DND-41 (cell line): ENCODE data around the gene TNXB.

Source experiments
- EZH2 ChIP-seq: IDR thresholded peaks from 3 replicates; pipeline ENCODE4 v1.6.1; 2012; ENCODE audit warnings: borderline replicate concordance, low read depth, mild to moderate bottlenecking, moderate library complexity, low read length, inconsistent platforms; ENCODE audit not compliant: severe bottlenecking
- TF ChIP-seq, protein P1 (sequence below): IDR thresholded peaks from 2 replicates; pipeline ENCODE4 v1.5.1; 2012; ENCODE audit warnings: borderline replicate concordance, low read length, moderate library complexity, mild to moderate bottlenecking; ENCODE audit not compliant: poor library complexity, severe bottlenecking; ENCODE audit errors: extremely low read depth

DNA sequence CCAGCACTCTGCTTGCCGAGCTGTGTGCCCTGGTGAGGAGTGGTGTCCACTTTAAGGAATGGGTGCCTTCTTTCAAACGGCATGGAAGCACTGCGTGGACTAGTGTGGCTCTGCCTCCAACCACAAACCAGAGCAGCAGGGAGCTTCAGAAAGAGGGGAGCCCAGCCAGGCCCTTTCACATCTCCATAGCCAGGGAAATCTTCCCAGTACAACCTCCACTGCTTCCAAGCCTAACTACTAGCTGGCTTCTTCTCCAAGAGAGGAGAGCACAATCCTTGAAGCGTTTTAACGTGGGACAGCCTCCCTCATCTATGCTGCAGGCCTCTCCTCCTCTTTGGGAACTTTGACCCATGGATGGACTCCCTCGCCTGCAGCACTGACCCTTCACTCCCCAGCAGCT is 26.7 kb downstream of the TNXB start:
- TF ChIP-seq, protein P1, sequence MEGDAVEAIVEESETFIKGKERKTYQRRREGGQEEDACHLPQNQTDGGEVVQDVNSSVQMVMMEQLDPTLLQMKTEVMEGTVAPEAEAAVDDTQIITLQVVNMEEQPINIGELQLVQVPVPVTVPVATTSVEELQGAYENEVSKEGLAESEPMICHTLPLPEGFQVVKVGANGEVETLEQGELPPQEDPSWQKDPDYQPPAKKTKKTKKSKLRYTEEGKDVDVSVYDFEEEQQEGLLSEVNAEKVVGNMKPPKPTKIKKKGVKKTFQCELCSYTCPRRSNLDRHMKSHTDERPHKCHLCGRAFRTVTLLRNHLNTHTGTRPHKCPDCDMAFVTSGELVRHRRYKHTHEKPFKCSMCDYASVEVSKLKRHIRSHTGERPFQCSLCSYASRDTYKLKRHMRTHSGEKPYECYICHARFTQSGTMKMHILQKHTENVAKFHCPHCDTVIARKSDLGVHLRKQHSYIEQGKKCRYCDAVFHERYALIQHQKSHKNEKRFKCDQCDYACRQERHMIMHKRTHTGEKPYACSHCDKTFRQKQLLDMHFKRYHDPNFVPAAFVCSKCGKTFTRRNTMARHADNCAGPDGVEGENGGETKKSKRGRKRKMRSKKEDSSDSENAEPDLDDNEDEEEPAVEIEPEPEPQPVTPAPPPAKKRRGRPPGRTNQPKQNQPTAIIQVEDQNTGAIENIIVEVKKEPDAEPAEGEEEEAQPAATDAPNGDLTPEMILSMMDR, result no peak
- no peak for TF ChIP-seq EZH2
